HG02642 (cell line): Measurements from ENCODE around the gene EDA.
"Not testable (repeated sequence)": the region's sequence is repeated elsewhere in the genome, so short reads cannot be mapped to it uniquely, and the experiment has no call there.

ENCODE experiments used
- ATAC-seq: cut with Tn5 transposase; IDR thresholded peaks from one replicate; pipeline ENCODE4 v1.9.1; 2021; ENCODE audit warnings: mild to moderate bottlenecking; ENCODE audit not compliant: unreplicated experiment, poor library complexity

EDA gene

GRCh38 chrX:69932323-69932722 lies 316.4 kb downstream of the EDA start:
- no peak for ATAC-seq

DNA sequence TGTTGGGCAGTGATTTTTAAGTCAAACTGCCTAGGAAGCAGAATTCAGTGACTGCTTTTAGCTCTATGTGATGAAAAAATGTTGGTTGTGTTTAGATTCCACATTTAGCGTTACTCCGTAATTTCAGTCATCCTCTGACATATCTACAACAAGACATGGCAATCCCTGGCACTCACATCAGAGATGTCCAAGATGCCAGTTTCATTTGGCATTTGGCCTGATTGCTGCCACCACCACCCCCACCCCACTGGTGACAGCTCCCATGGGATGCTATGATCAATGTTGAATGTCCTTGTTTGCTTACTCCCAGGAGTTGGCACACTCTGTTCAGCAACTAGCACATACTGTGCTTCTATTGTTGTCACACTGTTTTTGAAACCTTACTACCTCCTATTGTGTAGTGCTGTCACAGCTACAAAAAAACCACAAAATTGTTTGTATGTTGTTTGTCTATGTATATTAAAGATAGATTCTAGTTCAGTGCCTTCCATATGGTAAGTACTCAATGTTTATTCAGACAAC lies 332.4 kb downstream of the EDA start:
- no peak for ATAC-seq

DNA sequence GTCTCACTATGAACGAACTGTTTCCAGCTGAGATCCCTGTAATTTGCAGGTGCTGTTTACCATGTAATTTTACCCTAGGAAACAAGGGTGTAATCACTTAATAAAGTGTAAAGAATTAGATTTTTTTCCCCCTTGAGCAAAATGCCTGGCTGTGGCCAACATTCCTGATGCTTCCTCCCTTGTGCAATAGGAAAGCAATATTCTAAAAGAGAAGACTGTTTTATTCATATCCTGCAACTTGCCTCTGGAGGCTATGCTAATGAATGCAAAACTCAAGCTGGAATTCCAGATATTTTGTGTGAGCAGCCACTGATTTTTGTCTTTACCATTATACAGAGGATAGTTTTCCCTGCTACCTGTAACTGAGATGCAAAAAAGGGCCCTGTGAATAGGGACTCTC lies 335.8 kb downstream of the EDA start:
- ATAC-seq: no peak

DNA sequence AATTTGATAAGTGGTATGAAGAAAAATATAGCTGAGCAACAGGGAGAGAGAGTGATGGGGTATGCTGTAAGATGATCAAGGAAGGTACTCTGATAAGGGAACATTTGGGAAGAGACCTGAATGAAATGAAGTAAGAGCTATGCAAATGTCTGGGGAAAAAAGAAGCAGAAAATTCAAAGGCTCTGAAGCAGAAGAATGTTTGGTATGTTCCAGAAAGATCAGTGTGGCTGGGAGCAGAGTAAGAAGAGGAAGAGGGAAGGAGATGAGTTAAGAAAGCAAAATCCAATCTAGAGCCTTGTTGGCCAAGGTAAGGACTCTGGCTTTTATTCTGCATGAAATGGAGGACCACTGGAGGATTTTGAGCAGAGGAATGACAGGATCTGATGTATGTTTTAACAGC lies 343.8 kb downstream of the EDA start:
- ATAC-seq: no peak

DNA sequence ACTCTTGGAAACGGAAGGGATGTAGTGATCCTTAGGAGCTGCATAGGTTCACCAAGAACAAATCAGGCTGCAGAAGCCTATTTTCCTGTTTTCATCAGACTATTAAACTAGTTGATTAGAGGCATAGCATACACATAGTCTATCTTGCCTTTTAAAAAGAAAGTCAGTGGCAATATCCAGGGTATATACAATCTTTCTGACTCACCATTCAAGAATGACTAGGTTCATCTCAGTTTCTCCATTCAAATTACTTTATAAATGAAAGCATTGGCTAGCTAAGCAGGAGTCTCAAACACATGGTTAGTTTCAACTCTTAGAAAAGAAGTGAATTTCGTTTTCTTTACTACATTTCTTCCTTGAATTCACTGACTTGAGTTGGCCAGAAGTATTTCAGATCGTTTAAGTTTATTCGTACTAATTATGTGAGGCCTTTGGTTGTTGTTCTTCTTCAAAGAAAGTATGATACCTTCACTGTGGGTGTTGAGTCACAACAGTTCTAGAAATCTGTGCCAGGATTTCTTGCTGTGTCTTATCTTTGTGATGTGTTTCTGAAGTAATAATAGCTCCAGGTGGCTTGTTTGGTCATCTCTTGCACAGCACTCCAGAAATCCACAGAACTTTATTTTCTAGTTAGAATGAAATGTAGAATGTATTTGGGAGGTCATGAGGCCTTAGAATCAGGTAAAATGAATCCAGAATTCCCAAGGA lies 345.6 kb downstream of the EDA start:
- no peak for ATAC-seq

DNA sequence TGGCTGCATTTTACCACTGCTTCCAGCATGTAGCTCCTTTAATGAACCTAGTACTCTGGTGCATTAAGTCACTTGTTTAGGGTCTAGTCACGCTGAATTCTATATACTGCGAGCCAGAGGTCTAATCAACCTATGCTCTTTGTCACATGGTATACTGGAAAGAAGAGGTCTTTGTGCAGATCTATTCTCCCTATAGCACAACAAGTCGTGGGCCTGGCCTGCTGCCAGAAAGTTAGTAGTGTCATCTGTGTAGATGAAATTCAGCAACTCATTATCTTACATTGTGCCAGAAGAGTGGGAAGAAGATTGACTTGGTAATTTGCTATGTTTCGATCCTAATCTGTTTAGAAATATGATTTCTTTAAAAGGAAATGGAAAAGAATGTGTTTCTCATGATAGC lies 353.0 kb downstream of the EDA start:
- no peak for ATAC-seq

DNA sequence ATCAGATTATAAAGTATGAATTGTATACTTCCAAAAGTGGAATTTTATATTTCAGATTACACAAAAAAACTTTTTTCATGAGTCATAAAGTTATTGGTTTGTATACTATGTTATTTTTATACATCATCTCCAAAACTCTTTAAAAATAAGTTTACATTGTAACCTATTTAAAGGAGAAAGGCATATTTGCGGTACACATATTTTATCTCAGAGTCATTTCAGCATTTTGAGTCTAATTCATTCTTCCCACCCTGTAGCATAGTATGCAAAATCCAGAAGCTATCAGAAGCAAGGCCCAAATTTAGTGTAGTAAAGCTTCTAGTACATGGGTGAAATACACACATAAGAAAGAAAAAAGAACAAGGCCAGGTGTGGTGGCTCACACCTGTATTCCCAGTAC lies 353.5 kb downstream of the EDA start:
- ATAC-seq: no peak

- no peak for ATAC-seq
Observed at GRCh38 chrX:69987691-69988090, 371.8 kb downstream of the EDA start.

DNA sequence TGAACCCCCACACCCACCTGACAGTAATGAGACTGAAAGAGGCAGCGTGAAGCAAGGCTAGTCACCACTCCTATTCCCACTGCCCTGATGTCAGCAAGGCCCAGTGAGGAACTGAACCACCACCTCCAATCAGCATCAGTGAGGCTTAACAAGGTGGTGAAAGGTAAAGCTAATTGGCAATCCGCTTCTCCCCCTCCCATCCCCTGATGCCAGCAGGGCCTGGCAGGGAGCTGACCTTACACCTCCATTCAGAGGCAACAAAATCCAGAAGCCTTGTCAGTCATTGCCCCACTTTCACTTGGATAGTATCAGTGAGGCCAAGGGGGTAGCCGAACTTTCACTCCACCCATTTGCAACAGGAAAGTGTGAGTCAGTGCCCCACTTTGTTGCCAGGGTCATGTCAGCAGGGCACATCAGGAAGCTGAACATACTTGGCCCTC lies 373.1 kb downstream of the EDA start:
- ATAC-seq: no peak

DNA sequence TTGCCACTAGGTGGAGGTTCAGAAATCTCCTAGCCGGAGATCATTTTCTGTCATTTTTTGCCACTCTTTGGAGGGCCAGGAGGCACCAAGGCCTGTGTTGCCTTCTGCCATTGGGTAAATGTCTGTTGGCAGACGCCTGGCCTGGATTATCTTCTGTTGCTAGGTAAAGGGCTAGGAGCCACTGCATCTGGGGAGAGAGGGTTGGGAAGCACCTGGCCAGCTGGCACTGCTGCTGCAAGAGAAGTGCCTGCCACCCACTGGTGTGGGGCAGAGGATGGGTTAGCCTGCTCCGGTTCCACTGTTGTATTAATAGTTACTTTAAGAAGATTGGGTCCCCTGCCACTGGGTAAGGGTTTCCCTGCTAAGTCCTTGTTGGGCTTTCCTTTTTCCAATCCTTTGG lies 375.8 kb downstream of the EDA start:
- no peak for ATAC-seq

- ATAC-seq: no peak
Observed at GRCh38 chrX:69993494-69993893, 377.6 kb downstream of the EDA start.

DNA sequence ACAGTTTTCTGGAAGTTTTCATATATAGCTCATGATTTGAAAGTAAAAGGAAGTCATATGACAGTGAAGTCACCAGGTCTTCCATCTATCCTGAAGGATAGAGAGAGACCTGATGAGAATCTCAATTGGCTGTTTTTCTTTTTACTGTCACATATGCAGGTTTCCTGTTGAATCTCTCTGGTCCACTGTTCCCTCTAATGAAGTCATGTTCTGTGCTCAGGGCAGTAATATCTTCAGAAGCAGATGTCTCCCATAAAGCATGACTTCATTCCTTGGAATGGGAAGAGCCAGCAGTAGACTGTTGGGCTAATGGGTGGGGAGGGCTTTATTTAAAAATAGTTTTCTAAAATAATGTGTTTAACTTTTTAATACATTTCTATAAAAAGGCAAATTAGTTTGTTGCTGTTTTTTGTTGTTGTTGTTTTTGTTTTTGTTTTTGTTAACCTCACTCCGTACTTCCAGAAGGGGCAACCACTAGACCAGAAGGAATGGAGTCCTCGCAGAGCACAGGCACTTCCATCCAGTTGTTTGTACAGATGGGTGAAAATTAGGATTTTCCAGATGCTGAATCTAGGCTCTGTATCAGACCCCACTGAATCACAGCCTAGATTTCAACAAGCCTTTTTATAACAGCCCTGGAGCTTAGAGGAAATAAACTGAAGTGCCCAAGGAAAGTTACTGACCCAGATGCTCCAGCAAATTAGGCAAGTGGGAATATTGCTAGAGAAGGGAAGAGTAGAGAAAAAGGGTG lies 379.6 kb downstream of the EDA start:
- no peak for ATAC-seq

GRCh38 chrX:69996113-69996468 lies 380.2 kb downstream of the EDA start:
- ATAC-seq: no peak

GRCh38 chrX:69998299-69998698 lies 382.4 kb downstream of the EDA start:
- not testable (repeated sequence) for ATAC-seq

DNA sequence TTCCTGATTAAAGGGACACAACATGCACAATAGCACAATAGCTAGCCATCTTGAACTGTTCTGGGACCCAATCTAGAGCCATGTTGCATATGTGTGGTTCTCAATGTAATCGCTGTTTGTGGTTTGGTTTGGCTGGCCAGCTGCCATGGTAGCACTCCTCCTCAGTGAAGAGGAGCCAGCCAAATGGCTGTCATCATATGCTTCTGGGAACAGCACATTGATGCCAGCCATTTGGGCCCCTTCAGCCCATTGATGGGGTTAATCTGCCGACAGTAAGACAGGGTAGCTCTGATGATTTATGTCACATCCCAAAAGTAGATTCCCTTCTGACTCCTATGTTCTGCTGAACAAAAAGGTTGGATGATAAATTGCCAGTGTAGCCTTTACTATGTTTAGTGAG lies 385.4 kb downstream of the EDA start:
- no peak for ATAC-seq

- ATAC-seq: no peak
Observed at GRCh38 chrX:70001708-70002341, 385.9 kb downstream of the EDA start.

DNA sequence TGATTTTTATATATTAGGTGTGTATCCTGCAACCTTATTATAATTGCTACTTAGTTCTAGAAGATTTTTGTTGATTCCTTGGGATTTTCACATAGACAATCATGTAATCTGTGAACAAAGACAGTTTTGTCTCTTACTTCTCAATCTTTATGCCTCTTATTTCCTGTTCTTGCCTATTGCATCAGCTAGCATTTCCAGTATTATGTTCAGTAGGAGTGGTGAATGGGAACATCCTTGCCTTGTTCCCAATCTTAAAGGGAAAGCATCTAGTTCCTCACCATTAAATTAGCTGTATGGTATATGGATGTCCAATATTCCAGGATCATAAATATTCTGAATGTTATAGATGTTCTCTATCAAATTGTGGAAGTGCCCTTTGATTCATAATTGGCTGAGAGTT lies 392.0 kb downstream of the EDA start:
- ATAC-seq: no peak

DNA sequence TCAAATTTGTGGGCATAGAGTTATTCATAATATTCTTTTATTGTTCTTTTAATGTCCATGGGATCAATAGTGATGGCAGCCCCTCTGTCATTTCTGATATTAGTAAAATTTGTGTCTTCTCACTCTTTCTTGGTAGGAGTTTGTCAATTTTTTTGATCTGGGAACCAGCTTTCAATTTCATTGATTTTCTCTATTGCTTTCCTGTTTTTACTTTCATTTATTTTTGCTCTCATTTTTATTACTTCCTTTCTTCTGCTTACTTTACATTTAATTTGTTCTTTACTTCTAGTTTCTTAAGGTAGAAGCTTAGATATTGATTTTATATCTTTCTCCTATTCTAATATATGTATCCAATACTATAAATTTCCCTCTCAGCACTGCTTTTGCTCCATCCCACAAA lies 393.1 kb downstream of the EDA start:
- ATAC-seq: no peak

DNA sequence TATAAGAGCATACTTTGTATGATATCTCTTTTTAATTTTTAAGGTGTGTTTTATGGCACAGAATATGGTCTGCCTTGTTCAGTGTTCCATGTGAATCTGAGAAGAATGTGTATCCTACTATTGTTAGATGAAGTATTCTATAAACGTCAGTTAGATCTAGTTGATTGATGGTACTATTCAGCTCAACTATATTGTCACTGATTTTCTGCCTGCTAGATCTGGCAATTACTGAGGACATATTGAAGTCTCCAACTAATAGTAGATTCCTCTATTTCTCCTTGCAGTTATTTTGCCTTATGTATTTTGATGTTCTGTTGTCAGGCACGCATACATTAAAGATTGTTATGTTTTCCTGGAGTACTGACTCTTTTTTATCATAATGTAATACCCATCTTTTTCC lies 394.1 kb downstream of the EDA start:
- no peak for ATAC-seq

- ATAC-seq: no peak
Observed at GRCh38 chrX:70012756-70013155, 396.8 kb downstream of the EDA start.
